DMS114 treated with DMSO at 0.1 percent for 48 hours (cell line): ENCODE results near the gene HOXA3.

Source experiments
- DNase-seq: peaks from one replicate; lab custom pipeline; 2025; ENCODE audit not compliant: unreplicated experiment; lab: John Stamatoyannopoulos, UW

The HOXA3 gene

GRCh38 chr7:27157702-27158431, 5.5 kb upstream of the HOXA3 start:
- no peak for DNase-seq

- no peak for DNase-seq
These were observed 4.7 kb upstream of the HOXA3 start for GRCh38 chr7:27156916-27157701.

DNA sequence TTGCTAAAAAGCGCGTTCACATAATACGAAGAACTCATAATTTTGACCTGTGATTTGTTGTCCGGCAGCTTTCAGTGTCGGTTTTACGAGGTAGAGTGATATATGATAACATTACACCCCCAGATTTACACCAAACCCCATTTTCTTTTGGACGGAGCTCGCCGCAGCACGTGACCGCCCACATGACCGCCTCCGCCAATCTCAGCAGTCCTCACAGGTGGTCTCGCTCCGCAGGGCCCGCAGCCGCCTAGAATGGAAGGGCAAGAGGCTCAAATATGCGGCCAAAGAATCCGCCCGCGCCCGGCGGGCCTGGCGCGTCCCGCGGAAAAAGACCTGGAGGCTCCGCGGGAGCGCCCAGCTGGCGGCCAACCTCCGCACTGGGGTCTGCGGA, 4.1 kb upstream of the HOXA3 start, which contains the start of gene HOXA7:
Gene HOXA7 (minus strand): TSS at position 168 of the 391 bp plus-strand sequence. CDS start 130 bp downstream, at position 38.
- DNase-seq: peak; percentile 73

DNA sequence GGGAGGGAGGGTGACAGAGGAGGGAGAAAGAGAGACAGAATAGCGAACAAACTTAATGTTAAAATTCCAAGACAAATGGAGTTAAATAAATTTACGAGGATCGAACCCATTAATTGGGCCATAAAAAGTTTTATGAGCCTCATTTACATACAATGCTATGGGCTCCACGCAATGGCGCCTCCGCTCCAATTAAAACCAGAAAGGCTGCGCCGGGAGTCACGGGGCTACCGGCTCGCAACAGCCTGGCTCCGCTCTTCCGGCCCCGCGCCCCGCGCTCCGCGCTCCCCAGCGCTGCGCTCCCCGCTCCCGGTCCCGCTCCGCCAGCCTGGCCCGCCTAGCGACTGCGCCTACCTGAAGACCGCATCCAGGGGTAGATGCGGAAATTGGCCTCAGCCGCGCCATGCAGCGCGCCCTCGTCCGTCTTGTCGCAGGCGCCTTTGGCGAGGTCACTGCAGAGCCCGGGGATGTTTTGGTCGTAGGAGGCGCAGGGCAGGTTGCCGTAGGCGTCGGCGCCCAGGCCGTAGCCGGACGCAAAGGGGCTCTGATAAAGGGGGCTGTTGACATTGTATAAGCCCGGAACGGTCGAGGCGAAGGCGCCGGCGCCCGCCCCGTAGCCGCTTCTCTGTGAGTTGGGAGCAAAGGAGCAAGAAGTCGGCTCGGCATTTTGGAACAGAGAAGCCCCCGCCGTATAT, 3.6 kb upstream of the HOXA3 start:
- DNase-seq: no peak

DNA sequence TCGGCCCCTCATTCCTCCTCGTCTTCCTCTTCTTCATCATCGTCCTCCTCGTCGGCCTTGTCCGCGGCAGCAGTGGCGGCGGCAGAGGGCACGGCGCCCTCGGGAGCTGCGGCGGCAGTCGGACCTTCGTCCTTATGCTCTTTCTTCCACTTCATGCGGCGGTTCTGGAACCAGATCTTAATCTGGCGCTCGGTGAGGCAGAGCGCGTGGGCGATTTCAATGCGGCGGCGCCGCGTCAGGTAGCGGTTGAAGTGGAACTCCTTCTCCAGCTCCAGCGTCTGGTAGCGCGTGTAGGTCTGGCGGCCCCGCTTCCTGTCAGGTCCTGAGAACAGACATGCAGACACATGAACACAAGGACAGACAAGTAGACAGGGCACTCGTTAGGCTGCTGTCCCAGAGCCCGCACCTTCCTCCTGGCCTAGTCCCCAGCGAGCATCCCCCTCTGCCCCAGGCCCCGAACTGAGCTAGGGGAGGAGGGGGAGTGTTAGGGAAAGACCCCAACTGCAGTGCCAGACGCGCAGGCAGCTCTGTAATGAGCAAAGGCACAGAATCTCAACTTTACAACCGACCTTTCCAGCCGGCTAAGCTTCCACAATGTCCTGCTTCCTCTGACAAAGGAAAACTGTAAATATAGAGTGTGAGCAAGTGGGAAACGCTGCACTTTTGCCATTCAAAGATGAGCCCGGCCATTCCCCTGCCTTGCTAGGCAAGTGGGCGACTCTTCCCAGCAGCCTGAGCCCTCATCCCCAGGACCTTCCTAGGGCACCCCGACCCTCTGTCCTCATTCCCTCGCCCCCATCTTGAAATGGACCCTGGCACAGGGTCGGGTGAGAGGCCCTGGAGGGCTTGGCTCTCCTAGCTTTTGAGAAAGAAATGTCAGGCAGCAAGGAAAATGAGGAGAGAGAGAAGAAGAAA, 2.8 kb upstream of the HOXA3 start:
- DNase-seq: no peak

- DNase-seq: no peak
These were observed 2.0 kb upstream of the HOXA3 start for GRCh38 chr7:27154369-27154768.

DNA sequence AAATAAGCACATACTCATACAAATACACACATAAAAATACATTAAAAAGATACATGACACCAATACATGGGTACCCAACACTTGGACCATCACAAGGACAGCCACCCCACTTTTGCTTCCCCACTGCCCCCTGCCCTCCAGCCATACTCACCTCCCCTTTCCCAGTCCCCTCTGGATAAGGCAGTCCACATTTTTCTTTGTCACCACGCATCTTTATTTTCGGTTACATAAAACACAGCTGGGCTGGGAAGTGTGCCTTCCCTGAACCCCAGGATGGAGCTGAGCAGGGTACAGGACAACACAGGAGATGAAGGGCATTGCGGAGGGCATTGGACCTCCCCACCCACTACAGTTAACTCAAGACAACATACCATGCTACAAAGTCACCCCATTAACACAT, 1.1 kb upstream of the HOXA3 start:
- no peak for DNase-seq

- DNase-seq: no peak
These were observed 546 bp upstream of the HOXA3 start for GRCh38 chr7:27152816-27153442.

DNA sequence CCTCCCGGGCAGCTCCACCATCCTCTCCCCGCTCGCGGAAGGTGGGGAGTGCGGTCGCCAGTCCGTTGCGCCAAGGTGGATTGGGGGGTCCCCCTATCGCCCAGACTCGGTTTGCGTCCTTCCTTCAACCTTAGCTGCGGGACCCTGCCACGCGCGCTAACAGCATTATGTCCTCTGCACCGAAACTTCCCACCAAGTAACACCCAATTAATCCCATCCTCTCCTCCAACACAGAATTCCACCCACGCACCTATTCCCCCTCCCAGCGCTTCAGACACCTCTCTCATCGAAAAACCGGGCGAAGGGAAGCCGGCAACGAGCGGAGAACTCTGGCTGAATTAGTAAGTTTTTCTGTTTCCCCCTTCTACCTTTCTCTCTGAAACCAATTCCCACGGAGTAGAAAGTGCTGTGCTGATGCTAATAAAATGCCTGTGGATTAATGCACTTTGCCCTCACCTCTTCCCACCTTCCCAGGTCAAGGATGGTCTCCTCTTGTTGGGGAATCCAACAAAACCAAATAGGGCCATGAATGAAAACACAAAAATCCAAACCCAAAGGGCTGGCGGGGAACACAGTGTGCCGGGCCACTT, 947 bp downstream of the HOXA3 start:
- DNase-seq: no peak

- peak; percentile 63 for DNase-seq
These were observed 1.6 kb downstream of the HOXA3 start for GRCh38 chr7:27150568-27151340.

DNA sequence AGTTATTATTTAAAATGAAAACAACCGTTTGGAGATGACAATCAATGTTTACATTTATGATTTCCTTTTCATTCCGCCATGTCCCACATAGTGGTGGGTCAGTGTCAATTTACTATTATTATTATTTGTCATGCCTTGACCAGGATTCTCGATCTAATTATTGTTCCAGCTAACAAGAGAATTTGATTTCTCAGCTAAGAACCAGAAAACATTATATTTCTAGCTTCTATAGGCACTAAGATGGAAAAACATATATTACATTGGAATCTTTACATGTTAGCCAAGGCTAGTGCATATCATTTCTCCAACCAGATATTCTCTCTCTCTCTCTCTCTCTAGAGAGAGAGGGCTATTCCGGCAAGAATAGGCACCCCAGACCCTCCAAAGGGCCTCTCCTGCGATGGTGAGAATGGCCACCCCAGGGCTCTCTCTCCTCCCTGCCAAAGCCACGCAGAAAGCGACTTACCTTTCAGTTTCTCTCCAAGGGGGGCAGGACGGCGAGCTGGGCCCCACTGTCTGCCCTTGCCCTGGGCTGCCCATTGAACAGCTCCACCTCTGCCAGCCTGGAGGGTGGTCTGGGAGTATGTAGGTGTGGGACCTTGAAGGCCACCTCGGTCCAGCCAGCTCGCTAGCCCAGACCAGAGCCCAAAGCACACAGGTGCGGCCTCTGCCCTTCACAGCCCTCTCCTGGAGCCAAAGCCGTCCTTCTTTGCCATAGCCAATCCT, 2.4 kb downstream of the HOXA3 start:
- no peak for DNase-seq

DNA sequence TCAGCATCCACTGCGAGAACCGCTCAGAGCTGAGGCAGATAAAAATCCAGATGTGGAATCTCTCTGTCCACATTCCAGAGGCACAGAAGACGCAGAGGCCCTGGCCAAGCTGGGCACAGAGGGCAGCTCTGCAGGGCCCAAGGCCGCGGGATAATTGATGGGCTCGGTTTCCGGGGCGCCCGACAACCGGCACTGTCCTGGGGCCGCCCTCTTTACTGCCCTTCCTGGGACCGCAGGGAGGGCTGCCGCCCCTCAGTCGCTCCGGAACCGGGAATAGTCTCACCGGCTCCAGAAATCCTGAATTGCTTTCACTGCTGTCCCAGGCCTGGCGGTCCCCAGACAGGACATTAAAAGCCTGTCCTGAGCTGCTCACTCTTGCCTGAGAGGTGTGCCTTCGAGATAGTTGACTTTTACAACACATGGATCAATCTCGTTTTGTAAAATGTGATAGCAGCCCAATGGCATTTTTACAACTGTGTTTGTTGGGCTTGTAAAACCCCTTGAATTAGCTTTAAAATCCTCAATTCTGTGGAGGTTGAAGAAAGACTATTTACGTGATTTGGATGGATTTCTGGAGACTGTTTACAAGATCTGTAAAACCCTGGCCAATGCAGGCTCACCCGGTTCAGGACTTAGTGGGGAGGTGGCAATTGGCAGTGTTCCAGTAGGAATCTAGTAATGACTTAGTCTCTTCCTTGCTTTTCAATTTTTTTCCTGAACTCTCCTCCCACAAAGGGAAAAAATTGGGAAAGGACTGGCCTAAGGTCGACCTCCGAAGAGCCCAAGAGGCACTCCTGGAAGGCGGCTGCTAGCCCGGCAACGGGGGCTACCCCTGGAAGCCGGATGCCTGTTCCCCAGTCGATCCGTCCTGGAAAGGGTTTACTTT, 3.4 kb downstream of the HOXA3 start:
- no peak for DNase-seq

- DNase-seq: no peak
These were observed 4.2 kb downstream of the HOXA3 start for GRCh38 chr7:27148031-27148755.

DNA sequence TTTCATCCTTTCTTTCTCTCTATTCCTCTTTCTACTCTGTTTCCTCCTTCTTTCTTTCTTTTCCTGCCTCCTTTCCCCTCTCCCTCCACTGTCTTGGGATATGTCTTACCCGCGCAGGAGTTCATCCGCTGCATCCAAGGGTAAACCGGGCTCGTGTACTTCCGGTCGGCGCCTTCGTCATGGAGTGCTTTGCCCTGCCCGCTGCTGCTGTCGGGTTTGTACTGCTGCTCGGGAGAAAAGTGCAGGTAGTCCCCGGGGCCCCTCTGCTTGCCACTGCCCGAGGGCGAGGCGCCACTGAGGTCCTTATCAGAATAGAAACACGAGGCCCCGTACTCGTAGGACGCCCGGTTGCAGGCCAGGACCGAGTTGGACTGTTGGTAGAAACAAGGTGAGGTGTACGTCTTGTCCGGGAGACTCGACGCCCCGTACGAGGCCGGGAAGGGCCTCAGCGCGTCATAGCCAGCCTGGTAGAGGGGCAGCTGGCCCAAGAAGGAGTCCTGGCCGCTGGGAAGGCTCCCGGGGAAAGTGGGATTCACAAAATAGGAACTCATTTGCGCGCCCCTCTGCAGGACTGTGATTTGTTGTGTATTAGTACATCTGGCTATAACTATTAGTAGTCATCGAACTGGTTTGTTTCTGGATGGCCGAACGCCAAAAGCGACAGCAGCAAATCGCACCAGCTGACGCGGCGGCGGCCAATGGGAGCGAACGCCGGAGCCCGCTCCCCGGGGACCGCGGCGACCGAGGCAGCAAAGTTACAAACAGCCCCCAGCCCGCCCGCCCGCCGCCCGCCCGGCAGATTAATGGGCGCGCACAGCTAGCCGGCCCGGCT, 5.0 kb downstream of the HOXA3 start, which contains the start of gene HOXA6:
Gene HOXA6 (minus strand): TSS at position 576 of the 832 bp plus-strand sequence. CDS start 25 bp downstream, at position 551.
- no peak for DNase-seq

- no peak for DNase-seq
These were observed 5.7 kb downstream of the HOXA3 start for GRCh38 chr7:27146491-27147198.
